MM.1S (cell line): Measurements from ENCODE around the gene NDST1.

Experiments
- CTCF ChIP-seq: fragments of 300-600 bp; sonication (generic); IDR thresholded peaks from 2 replicates; pipeline ENCODE4 v1.5.1; 2016; ENCODE audit warnings: antibody characterized with exemption, low read length, mixed read lengths
- EZH2phosphoT487 ChIP-seq: fragments of 300-600 bp; sonication (generic); IDR thresholded peaks from 2 replicates; pipeline ENCODE4 v1.6.1; 2018; ENCODE audit warnings: antibody characterized with exemption, low read length

DNA sequence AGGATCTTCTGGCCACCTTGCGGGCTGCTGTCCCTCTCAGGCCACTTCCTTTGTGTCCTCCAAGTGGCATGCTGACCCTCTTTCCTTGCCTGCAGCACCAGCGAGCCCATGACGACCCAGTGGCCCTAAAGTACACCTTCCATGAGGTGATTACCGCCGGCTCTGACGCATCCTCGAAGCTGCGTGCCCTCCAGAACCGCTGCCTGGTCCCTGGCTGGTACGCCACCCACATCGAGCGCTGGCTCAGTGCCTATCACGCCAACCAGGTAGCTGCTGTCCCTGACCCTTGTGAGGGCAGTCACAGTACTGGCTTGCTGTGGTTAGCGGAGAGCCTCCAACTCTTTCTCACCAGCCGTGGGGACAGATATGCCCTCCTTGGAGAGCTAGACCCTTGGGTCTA, 40.2 kb downstream of the NDST1 start:
- TF ChIP-seq CTCF, result no peak
- TF ChIP-seq EZH2phosphoT487, result no peak
